Vagina (tissue), 2 donors: ENCODE measurements around the gene PUSL1. TPM values are rescaled to one million over a fixed set of nuclear protein-coding genes. Genes with fewer than 3 reads are reported as not detected.

Source experiments
- DNase-seq, 2 donors: peaks; one replicate each; pipeline ENCODE4 v3.0.0-alpha.2; 2017; ENCODE audit errors: extremely low spot score in 2 of 2
- H3K27ac ChIP-seq: fragments of 200-600 bp; sonication (generic); one replicate; pipeline ENCODE4 v1.5.1; 2019
- H3K27me3 ChIP-seq: fragments of 200-600 bp; sonication (generic); one replicate; pipeline ENCODE4 v1.5.1; 2019
- H3K36me3 ChIP-seq, 2 donors: fragments of 200-600 bp; sonication (generic); one replicate each; pipeline ENCODE4 v1.5.1; 2017 to 2019
- H3K4me1 ChIP-seq: fragments of 200-600 bp; sonication (generic); one replicate; pipeline ENCODE4 v1.5.1; 2019
- H3K4me3 ChIP-seq, 2 donors: fragments of 200-600 bp; sonication (generic); 1 replicate in 1 of 2; 2 replicates in 1 of 2; pipeline ENCODE4 v1.5.1; 2016 to 2019
- H3K9me3 ChIP-seq: fragments of 200-600 bp; sonication (generic); one replicate; pipeline ENCODE4 v1.5.1; 2019
- CTCF ChIP-seq, 3 experiments: fragments of 450-650 bp in 2 of 3; fragments of 200-600 bp in 1 of 3; sonication (generic) in 1 of 3; IDR thresholded peaks; one replicate each; pipeline ENCODE4 v1.5.1; 2017 to 2019; ENCODE audit warnings: antibody characterized with exemption in 3 of 3, mild to moderate bottlenecking in 2 of 3, moderate library complexity in 2 of 3
- POLR2A ChIP-seq, 2 donors: fragments of 450-650 bp; IDR thresholded peaks; one replicate each; pipeline ENCODE4 v1.6.1; 2017; ENCODE audit warnings: antibody characterized with exemption in 2 of 2, mild to moderate bottlenecking in 2 of 2, moderate library complexity in 2 of 2
- POLR2AphosphoS5 ChIP-seq, 2 donors: sonication (generic); formaldehyde crosslinking; IDR thresholded peaks; one replicate each; pipeline ENCODE4 v1.9.0; 2017; ENCODE audit warnings: antibody characterized with exemption in 2 of 2, mild to moderate bottlenecking in 2 of 2, low read depth in 1 of 2; ENCODE audit not compliant: insufficient read depth in 1 of 2
- intact Hi-C: fragments of 100-400 bp; cut with DNase I; formaldehyde crosslinking; loops from one replicate; pipeline ENCODE4 v1.15.1; 2023
- microRNA-seq: library from miRNA; unstranded; fragments of <30 nt; microRNA quantifications from one replicate; pipeline ENCODE4, GENCODE V29; 2017; ENCODE audit warnings: borderline number of aligned reads, borderline replicate concordance
- small RNA-seq: library from RNA; depleted of rRNA; stranded (forward); fragments of <200 nt; gene quantifications from one replicate; pipeline ENCODE3, GENCODE V24; 2016
- total RNA-seq: library from RNA; depleted of rRNA; stranded (reverse); fragments of >200 nt; gene quantifications from one replicate; pipeline ENCODE4 v1.2.3, GENCODE V29; 2016

The PUSL1 gene
- total RNA-seq, 1 donor from 2014 or later: 31.2 TPM

DNA sequence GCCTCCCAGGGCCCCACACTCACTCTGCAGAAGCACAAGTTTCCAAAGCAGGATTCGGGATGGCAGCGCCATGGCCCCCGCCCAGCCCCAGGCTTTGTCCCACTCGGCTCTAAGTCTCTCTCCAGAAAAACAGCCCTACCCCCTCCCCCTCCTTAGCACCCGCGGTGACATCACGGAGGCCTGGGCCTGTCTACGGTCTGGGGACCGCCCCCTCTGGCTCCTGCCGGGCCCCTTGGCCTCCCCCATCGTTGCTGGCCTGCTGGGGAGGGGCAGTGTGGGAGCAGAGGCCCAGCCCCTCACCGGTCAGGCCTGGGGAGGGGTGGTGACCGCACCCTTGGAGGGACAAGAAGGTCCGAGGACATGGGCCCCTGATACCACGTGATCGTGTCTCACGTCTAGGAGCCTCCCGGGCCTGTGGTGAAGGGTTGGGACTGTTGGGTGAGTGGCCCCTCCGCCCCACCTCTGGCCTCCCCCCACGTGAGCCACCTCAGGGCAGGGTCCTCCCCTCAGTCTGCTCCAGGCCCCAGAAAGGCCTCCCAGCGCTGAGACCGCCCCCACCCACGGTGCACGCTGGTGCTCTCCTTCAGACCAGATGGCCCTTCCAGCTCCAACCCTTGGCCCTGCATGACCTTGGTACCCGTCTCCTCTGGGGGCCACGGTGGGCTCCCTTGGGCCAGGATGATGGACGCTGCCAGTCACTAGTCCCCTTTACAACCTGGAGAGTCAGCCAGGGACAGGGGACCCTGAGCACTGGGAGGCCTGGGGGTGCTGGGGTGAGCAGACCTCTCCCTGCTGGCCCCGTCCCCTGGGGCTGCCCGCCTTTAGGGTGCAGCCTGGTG lies 50.3 kb downstream of the PUSL1 start, which contains the start of gene MXRA8:
Gene MXRA8, minus strand, starts transcription at position 123 of the 839 bp plus-strand sequence. Its CDS starts 51 bp downstream, at position 72.
- H3K9me3 ChIP-seq: no peaks in the 10 kb centered on the region
- peak within 1 kb of the TSS; percentile 92 for H3K27ac ChIP-seq
- H3K4me1 ChIP-seq: peaks cover 87% of the 10 kb centered on the region
- peaks cover 0 to 8% of the 10 kb centered on the region in 2 donors for H3K36me3 ChIP-seq
- DNase-seq: no peak
- intact Hi-C loops: no loop called here
- peak; percentile 19 to 87 for TF ChIP-seq POLR2AphosphoS5 (IDR thresholded peaks at IDR 0.05; ENCODE audit: insufficient read depth in 1 of 2, low read depth in 1 of 2)
- peak in 1 of 2 donors; percentile 57 for TF ChIP-seq POLR2A (IDR thresholded peaks at IDR 0.05)
- no peak for TF ChIP-seq CTCF (IDR thresholded peaks at IDR 0.05)
- peak within 1 kb of the TSS; percentile 54 to 61 for H3K4me3 ChIP-seq
- H3K27me3 ChIP-seq: no peaks in the 10 kb centered on the region

- Histone ChIP-seq H3K9me3 (no peaks in the 10 kb centered on the region), H3K27ac (peak overlapping the region; percentile 92), H3K4me3 (no peak overlapping the region), H3K4me1 (peaks cover 80% of the 10 kb centered on the region), H3K36me3 (peaks cover 0 to 1% of the 10 kb centered on the region in 2 donors), H3K27me3 (no peaks in the 10 kb centered on the region)
- intact Hi-C loops: no loop called here
- TF ChIP-seq CTCF (IDR thresholded peaks at IDR 0.05) (no peak), POLR2A (IDR thresholded peaks at IDR 0.05) (no peak), POLR2AphosphoS5 (IDR thresholded peaks at IDR 0.05; ENCODE audit: insufficient read depth in 1 of 2, low read depth in 1 of 2) (no peak)
- DNase-seq: no peak
These were observed 50.9 kb downstream of the PUSL1 start for GRCh38 chr1:1359308-1359663.

DNA sequence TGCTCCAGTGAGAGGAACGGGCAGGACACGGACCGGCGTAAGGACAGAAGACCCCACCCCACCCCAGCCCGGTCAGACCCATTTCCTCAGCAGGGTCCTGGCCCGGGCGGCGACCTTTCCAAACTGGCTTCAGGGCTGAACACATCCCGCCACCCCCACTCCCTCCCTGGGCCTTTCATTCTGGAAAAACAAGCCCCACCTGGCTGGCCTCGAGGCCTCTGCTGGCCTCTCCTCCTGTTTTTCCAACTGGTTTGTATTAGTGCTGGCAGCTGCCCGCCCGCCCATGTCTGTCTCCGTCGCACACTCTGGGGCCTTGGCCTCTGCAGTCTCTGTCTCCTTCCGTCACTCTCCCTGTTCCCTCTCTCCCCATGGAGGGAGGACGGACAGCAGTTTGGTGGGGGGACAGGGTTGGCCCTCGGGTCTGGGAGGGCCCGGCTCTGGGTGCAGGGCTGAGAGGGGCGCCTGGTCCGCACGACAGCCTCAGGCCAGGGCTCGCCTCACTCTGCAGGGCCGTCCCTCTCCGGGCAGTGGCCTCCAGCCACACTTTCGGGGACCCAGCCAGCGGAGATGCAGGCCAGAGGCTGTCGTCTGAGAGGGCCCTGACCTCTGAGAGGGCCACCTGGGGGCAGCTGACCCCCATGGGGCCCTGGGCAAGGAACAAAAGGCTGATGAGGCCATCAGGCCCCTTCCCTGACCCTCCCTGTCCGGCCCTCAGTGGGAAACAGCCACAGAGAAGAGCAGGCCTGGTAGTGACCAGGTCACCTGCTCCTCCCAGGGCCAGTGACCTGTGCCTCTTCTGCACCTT lies 51.5 kb downstream of the PUSL1 start:
- TF ChIP-seq CTCF (IDR thresholded peaks at IDR 0.05): no peak
- peak in 1 of 2 donors; percentile 33 for TF ChIP-seq POLR2AphosphoS5 (IDR thresholded peaks at IDR 0.05; ENCODE audit: insufficient read depth in 1 of 2, low read depth in 1 of 2)
- no peaks in the 10 kb centered on the region for H3K36me3 ChIP-seq
- H3K4me3 ChIP-seq: peak overlapping the region in 1 of 2 donors; percentile 14
- intact Hi-C loops: no loop called here
- H3K9me3 ChIP-seq: no peaks in the 10 kb centered on the region
- peaks cover 74% of the 10 kb centered on the region for H3K4me1 ChIP-seq
- DNase-seq: no peak
- H3K27ac ChIP-seq: peak overlapping the region; percentile 92
- H3K27me3 ChIP-seq: no peaks in the 10 kb centered on the region

DNA sequence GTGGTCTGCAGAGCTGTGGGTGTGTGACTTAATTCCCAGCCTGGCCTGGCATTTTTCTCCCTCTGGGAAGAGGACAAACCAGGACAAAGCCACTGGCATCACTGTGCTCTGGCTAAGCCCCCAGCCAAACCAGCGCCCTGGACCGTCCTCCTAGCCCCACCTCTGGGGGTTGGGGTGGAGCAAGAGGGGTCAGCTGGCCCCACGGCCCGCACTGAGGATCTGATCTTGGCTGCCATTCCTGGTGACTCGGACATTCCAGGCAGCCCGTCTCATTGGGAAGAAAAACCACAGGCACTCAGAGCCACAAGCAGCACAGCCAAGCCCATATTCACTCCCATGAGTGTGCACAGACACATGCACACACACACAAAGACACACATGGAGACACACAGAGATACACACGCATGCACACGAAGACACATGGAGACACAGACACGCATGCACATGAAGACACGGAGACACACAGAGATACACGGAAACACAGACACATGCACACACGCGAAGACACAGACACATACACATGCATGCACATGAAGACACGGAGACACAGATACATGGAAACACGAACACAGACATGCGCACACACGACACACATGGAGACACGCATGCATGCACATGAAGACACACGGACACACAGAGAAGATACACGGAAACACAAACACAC lies 52.2 kb downstream of the PUSL1 start:
- Histone ChIP-seq H3K36me3 (no peaks in the 10 kb centered on the region), H3K4me3 (peak overlapping the region in 1 of 2 donors; percentile 14), H3K27me3 (no peaks in the 10 kb centered on the region), H3K27ac (peak overlapping the region; percentile 92), H3K4me1 (peaks cover 67% of the 10 kb centered on the region), H3K9me3 (no peaks in the 10 kb centered on the region)
- intact Hi-C loops: no loop called here
- no peak for DNase-seq
- TF ChIP-seq POLR2A (IDR thresholded peaks at IDR 0.05) (no peak), POLR2AphosphoS5 (IDR thresholded peaks at IDR 0.05; ENCODE audit: insufficient read depth in 1 of 2, low read depth in 1 of 2) (peak; percentile 20 to 76), CTCF (IDR thresholded peaks at IDR 0.05) (no peak)

Small RNA genes within 50 kb of the gene (microRNA-seq; reads per million reads assigned to microRNA genes)
- gene MIR6726 (5.3 reads per million, percentile 5 among the genes with 10 or more reads in this experiment), gene MIR6727 (not detected), gene MIR6808 (1.4 reads per million)

Small RNA genes within 50 kb of the gene (small RNA-seq; reads per million reads assigned to genes)
- gene MIR6726: not detected

Other genes starting within 250 kb of the PUSL1 start
- gene RNF223, start 234.3 kb upstream of the PUSL1 start, total RNA-seq: 4.9 TPM
- 11.8 TPM for gene C1orf159, start 192.5 kb upstream of the PUSL1 start, total RNA-seq
- not detected for gene TTLL10, start 134.7 kb upstream of the PUSL1 start, total RNA-seq
- gene TNFRSF18, start 102.0 kb upstream of the PUSL1 start, total RNA-seq: 4.4 TPM
- gene TNFRSF4, start 94.4 kb upstream of the PUSL1 start, total RNA-seq: not detected
- gene SDF4, start 76.6 kb upstream of the PUSL1 start, total RNA-seq: 74.2 TPM
- gene B3GALT6, start 76.4 kb upstream of the PUSL1 start, total RNA-seq: 11.0 TPM
- gene C1QTNF12, start 61.9 kb upstream of the PUSL1 start, total RNA-seq: not detected
- 56.7 TPM for gene UBE2J2, start 34.7 kb upstream of the PUSL1 start, total RNA-seq
- gene SCNN1D, start 28.2 kb upstream of the PUSL1 start, total RNA-seq: 8.6 TPM
- gene ACAP3, start 667 bp upstream of the PUSL1 start, total RNA-seq: 68.5 TPM
- gene INTS11, start 16.1 kb downstream of the PUSL1 start, total RNA-seq: 142 TPM
- gene CPTP, start 16.2 kb downstream of the PUSL1 start, total RNA-seq: 20.9 TPM
- 0.74 TPM for gene TAS1R3, start 22.7 kb downstream of the PUSL1 start, total RNA-seq
- 72.4 TPM for gene DVL1, start 40.8 kb downstream of the PUSL1 start, total RNA-seq
- 136 TPM for gene MXRA8, start 50.0 kb downstream of the PUSL1 start, total RNA-seq
- 94.5 TPM for gene AURKAIP1, start 66.6 kb downstream of the PUSL1 start, total RNA-seq
- gene CCNL2, start 90.7 kb downstream of the PUSL1 start, total RNA-seq: 319 TPM
- gene MRPL20, start 98.7 kb downstream of the PUSL1 start, total RNA-seq: 84.2 TPM
- 3.2 TPM for gene ANKRD65, start 112.7 kb downstream of the PUSL1 start, total RNA-seq
- 35.8 TPM for gene VWA1, start 127.1 kb downstream of the PUSL1 start, total RNA-seq
- gene ATAD3C, start 141.1 kb downstream of the PUSL1 start, total RNA-seq: not detected
- gene ATAD3B, start 163.2 kb downstream of the PUSL1 start, total RNA-seq: 17.7 TPM
- gene ATAD3A, start 203.6 kb downstream of the PUSL1 start, total RNA-seq: 21.9 TPM
- 3.9 TPM for gene TMEM240, start 232.0 kb downstream of the PUSL1 start, total RNA-seq